Gastrocnemius medialis (tissue), 4 donors: ENCODE measurements around the gene CFHR3.

Source experiments
- CTCF ChIP-seq, 5 experiments: fragments of 450-650 bp in 3 of 5; fragments of 200-600 bp in 2 of 5; sonication (generic) in 2 of 5; IDR thresholded peaks in 4 of 5; conservative IDR thresholded peaks in 1 of 5; 1 replicate in 4 of 5; 2 replicates in 1 of 5; pipeline ENCODE4 v1.5.1; 2016 to 2019; ENCODE audit warnings: antibody characterized with exemption in 5 of 5, mild to moderate bottlenecking in 3 of 5, moderate library complexity in 3 of 5
- POLR2A ChIP-seq, 2 donors: fragments of 450-650 bp; IDR thresholded peaks; one replicate each; pipeline ENCODE4 v1.6.1; 2017; ENCODE audit warnings: antibody characterized with exemption in 2 of 2, mild to moderate bottlenecking in 2 of 2, moderate library complexity in 2 of 2

- TF ChIP-seq CTCF (IDR thresholded peaks at IDR 0.05 in 4 of 5, conservative IDR thresholded peaks at IDR 0.05 in 1 of 5) (no peak), POLR2A (IDR thresholded peaks at IDR 0.05) (no peak)
These were observed at the start of gene CFHR3 for GRCh38 chr1:196774603-196775002.
